AG04450 (cell line): ENCODE measurements around the gene FAM20B. TPM values are rescaled to one million over a fixed set of nuclear protein-coding genes. Genes with fewer than 3 reads are reported as not detected.
A peak's percentile ranks its signal among the peaks of the same experiment; 100 is the strongest.
"Not testable (repeated sequence)": the region's sequence is repeated elsewhere in the genome, so short reads cannot be mapped to it uniquely, and the experiment has no call there.

ENCODE experiments used
- CTCF ChIA-PET: fragments of 300-600, 350-600 bp; formaldehyde crosslinking; extraction: SDS; loops from one replicate; lab custom pipeline; 2022; ENCODE audit warnings: antibody characterized with exemption, inconsistent platforms; lab: Charles Lee
- POLR2A ChIA-PET: fragments of 350-600 bp; formaldehyde crosslinking; extraction: SDS; loops from one replicate; lab custom pipeline; 2021; ENCODE audit warnings: antibody characterized with exemption, inconsistent platforms; lab: Yijun Ruan, JAX
- DNase-seq: peaks from one replicate; pipeline ENCODE4 v3.0.0-alpha.2; 2011; ENCODE audit warnings: low read depth, low spot score
- H3K27ac ChIP-seq: one replicate; pipeline ENCODE4 v1.5.1; 2012; ENCODE audit warnings: low read depth, low read length, control low read depth
- H3K27me3 ChIP-seq: one replicate; pipeline ENCODE4 v1.6.0; 2012; ENCODE audit warnings: low read length; ENCODE audit not compliant: control insufficient read depth, insufficient read depth
- H3K4me3 ChIP-seq: 2 replicates; pipeline ENCODE4 v1.5.1; 2011; ENCODE audit warnings: mild to moderate bottlenecking, low read depth, low read length, control low read depth
- H3K9me3 ChIP-seq: 2 replicates; pipeline ENCODE4 v1.5.1; 2012; ENCODE audit warnings: low read length; ENCODE audit not compliant: control insufficient read depth, insufficient read depth
- CTCF ChIP-seq: IDR thresholded peaks from 2 replicates; pipeline ENCODE4 v1.5.1; 2011; ENCODE audit warnings: low read depth, low read length, control low read depth, inconsistent platforms
- polyA minus RNA-seq: library from RNA; depleted of rRNA, polyadenylated mRNA; stranded (reverse); fragments of >200 nt; gene quantifications from 2 replicates; pipeline ENCODE4 v1.2.3, GENCODE V29; 2011; rRNA and poly(A)+ RNA removed
- polyA plus RNA-seq: library from polyadenylated mRNA; depleted of rRNA; stranded (reverse); fragments of >200 nt; gene quantifications from 2 replicates; pipeline ENCODE4 v1.2.3, GENCODE V29; 2011; rRNA removed

The FAM20B gene
- polyA plus RNA-seq (25.0 and 29.3 TPM in 2 replicates), polyA minus RNA-seq (33.1 and 35.8 TPM in 2 replicates)

DNA sequence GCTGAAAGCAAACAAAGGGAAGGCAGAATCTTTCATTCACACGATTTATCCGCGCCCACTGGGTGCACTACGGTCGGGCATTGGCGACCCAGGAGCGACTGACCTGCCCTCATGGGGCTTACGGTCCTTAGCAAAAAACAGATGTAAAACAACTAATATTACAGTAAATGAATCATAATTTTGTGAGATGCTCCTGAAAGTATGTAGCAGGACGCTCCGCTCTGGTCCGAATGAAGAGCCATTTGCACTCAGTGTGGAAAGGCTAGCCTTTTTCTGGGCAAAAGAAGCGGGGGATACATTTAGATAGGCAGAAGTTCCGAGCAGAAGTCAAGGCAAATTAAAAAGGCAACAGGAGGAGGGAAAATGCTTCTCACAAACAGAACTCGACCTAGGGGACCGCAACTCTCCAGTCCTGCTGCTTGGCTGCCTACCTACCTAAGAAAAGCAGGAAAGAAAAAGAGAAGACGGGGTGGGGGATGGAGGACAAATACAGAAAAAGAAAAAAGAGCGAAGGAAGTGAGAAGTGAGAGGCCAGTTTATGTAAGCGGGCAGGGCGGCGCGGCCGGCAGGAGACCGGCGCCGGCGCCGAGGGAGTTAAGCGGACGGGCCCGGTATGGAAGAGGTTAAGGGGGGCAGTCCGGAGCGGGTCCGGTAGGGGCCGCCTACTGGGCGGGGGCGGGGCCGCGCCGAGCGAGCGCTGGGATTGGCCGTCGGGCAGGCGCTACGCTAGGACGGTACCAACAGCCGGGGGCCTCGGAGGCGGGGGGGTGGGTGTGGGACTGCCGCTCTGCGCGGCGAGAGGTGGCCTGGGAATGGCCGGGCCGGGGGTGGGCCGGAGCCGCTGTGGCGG lies at the start of gene FAM20B:
Gene FAM20B, plus strand, starts transcription at position 770 of the 850 bp plus-strand sequence. CDS start 17,954 bp downstream, outside the sequence.
- CTCF ChIA-PET = no interaction called here
- H3K27ac ChIP-seq = peak within 1 kb of the TSS; percentile 65
- POLR2A ChIA-PET = no interaction called here

GRCh38 chr1:178976541-178976940 lies 49.2 kb upstream of the FAM20B start:
- TF ChIP-seq CTCF = no peak
- CTCF ChIA-PET = no interaction called here
- H3K27ac ChIP-seq = no peak overlapping the region
- peaks cover 15% of the 10 kb centered on the region for H3K9me3 ChIP-seq
- H3K4me3 ChIP-seq = no peak overlapping the region
- H3K27me3 ChIP-seq = peaks cover 2% of the 10 kb centered on the region
- POLR2A ChIA-PET = no interaction called here
- DNase-seq = no peak

More for the DNA sequence above, at the start of gene FAM20B:
- Histone ChIP-seq H3K9me3 (no peaks in the 10 kb centered on the region), H3K27me3 (no peaks in the 10 kb centered on the region), H3K4me3 (peak within 1 kb of the TSS; percentile 82)
- TF ChIP-seq CTCF = no peak
- DNase-seq = peak; percentile 73

GRCh38 chr1:178986204-178986603 lies 39.5 kb upstream of the FAM20B start:
- ChIA-PET CTCF (interaction anchor here (0.9 kb wide), 1 partner anchor 17 kb away, joined by 5 read pairs; no protein-coding TSS in a partner anchor), POLR2A (no interaction called here)
- TF ChIP-seq CTCF = no peak
- no peak overlapping the region for H3K27ac ChIP-seq
- H3K9me3 ChIP-seq = no peaks in the 10 kb centered on the region
- no peaks in the 10 kb centered on the region for H3K27me3 ChIP-seq
- DNase-seq = no peak
- H3K4me3 ChIP-seq = no peak overlapping the region

DNA sequence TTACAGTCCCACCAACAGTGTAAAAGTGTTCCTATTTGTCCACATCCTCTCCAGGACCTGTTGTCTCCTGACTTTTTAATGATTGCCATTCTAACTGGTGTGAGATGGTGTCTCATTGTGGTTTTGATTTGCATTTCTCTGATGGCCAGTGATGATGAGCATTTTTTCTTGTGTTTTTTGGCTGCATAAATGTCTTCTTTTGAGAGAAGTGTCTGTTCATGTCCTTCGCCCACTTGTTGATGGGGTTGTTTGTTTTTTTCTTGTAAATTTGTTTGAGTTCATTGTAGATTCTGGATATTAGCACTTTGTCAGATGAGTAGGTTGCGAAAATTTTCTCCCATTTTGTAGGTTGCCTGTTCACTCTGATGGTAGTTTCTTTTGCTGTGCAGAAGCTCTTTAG lies 37.5 kb upstream of the FAM20B start:
- H3K27me3 ChIP-seq, H3K4me3 ChIP-seq, POLR2A ChIA-PET, H3K9me3 ChIP-seq, H3K27ac ChIP-seq, DNase-seq, CTCF ChIA-PET: not testable (repeated sequence)

DNA sequence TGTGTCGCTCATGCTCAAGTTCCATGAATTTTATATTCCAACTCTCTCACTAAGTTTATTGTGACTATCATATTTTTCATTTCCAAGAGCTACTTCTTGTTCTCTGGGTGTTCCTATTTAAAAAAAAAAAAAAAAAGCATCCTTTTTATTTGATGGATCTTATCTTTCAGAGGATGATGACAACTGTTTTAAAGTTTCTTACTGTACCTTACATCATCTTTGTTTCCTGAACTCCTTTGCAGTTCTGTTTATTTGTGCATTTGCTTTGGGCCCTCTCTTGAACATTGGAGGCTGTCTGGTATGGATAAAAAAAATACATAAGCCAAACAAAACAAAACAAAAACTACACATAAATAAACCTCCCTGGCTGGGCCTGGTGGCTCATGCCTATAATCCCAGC lies 32.1 kb upstream of the FAM20B start:
- H3K9me3 ChIP-seq = peaks cover 12% of the 10 kb centered on the region
- POLR2A ChIA-PET = interaction anchor here (0.6 kb wide), 1 partner anchor 105 kb away, joined by 3 read pairs; no protein-coding TSS in a partner anchor
- H3K27ac ChIP-seq = no peak overlapping the region
- H3K4me3 ChIP-seq = no peak overlapping the region
- H3K27me3 ChIP-seq = no peaks in the 10 kb centered on the region
- CTCF ChIA-PET = interaction anchor here (0.6 to 1.7 kb wide), 2 partner anchors 9 to 52 kb away, joined by 3 to 12 read pairs; no protein-coding TSS in a partner anchor
- TF ChIP-seq CTCF = no peak
- DNase-seq = no peak
